Prostate gland (tissue), 2 donors: ENCODE data around the gene CCDC159.

Experiments
- CTCF ChIP-seq, 4 experiments: fragments of 200-600 bp in 2 of 4; fragments of 450-650 bp in 2 of 4; sonication (generic) in 2 of 4; IDR thresholded peaks; 1 replicate in 3 of 4; 2 replicates in 1 of 4; pipeline ENCODE4 v1.5.1; 2016 to 2019; ENCODE audit warnings: antibody characterized with exemption in 4 of 4, mild to moderate bottlenecking in 2 of 4, moderate library complexity in 2 of 4
- POLR2A ChIP-seq: fragments of 450-650 bp; IDR thresholded peaks from one replicate; pipeline ENCODE4 v1.6.1; 2016; ENCODE audit warnings: antibody characterized with exemption, mild to moderate bottlenecking

GRCh38 chr19:11300811-11301120 is 45.6 kb upstream of the CCDC159 start:
- TF ChIP-seq CTCF (IDR thresholded peaks at IDR 0.05) (no peak), POLR2A (no peak)
